ENCODE results near the gene HLX.

- TF ChIP-seq CTCF (IDR thresholded peaks at IDR 0.05; ENCODE audit: insufficient read depth, low read length, poor library complexity, severe bottlenecking) (no peak), EZH2phosphoT487 (conservative IDR thresholded peaks at IDR 0.05; ENCODE audit: low read length) (no peak)
Observed at GRCh38 chr1:220876511-220877376, 2.5 kb upstream of the HLX start.

Data from SU-DHL-6 (cell line).